ENCODE data around the gene ZFP62.
"Not testable (repeated sequence)": the region's sequence is repeated elsewhere in the genome, so short reads cannot be mapped to it uniquely, and the experiment has no call there.

The ZFP62 gene

DNA sequence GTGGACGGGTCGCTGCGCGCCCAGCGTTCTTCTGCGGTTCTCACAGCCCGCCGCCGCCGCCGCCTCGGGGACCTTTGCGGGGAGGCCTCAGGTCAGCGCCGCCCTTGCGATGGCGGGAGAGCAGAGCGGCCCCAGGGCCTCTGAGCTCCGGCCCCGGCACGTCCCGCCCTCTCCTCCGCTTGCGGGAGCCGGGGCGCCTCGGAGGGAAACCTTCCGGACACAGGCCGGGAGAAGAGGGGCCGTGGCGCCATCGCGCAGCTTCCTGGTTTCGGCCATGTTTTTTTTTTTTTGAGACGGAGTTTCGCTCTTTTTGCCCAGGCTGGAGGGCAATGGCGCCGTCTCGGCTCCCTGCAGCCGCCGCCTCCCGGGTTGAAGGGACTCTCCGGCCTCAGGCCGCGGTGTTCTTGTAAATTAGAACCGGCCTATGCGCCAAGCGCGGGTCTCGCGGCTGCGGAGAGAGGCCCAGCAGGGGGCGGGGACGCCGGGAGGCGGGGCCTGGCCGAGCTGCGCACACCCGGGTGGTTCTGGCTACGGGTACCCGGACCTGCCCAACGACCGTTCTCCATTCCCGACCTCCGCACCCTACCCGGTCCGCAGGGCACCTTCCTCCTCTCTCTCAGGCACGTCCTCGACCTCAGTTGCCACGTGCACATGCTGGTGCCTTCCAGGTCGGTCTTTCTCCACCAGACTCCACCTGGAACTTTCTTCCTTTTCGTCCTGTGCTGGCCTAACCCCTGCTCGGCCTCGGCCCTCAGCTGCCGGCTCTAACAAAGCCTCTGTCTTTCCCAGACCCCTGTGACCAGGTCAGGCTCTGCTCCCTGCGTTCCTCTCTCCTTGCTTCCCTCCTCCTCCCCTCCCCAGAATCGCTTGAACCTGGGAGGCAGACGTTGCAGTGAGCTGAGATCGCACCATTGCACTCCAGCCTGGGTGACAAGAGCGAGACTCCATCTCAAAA is 29.7 kb downstream of the ZFP62 start:
- H3K27ac Mint-ChIP-seq, result peak overlapping the region; percentile 99
- DNase-seq (peak; percentile 67 to 70 (median 68)), ATAC-seq (replicated peaks) (peak; percentile 71)
- peaks cover 38 to 40% of the 10 kb centered on the region in 2 donors for H3K4me1 Mint-ChIP-seq (ENCODE audit: low read depth in 2 of 2)
- H3K36me3 Mint-ChIP-seq (ENCODE audit: insufficient read depth), result peaks cover 34% of the 10 kb centered on the region
- no peaks in the 10 kb centered on the region for H3K9me3 Mint-ChIP-seq
- peak overlapping the region; percentile 99 to 100 for H3K4me3 Mint-ChIP-seq
- H3K27me3 Mint-ChIP-seq, result no peaks in the 10 kb centered on the region

DNA sequence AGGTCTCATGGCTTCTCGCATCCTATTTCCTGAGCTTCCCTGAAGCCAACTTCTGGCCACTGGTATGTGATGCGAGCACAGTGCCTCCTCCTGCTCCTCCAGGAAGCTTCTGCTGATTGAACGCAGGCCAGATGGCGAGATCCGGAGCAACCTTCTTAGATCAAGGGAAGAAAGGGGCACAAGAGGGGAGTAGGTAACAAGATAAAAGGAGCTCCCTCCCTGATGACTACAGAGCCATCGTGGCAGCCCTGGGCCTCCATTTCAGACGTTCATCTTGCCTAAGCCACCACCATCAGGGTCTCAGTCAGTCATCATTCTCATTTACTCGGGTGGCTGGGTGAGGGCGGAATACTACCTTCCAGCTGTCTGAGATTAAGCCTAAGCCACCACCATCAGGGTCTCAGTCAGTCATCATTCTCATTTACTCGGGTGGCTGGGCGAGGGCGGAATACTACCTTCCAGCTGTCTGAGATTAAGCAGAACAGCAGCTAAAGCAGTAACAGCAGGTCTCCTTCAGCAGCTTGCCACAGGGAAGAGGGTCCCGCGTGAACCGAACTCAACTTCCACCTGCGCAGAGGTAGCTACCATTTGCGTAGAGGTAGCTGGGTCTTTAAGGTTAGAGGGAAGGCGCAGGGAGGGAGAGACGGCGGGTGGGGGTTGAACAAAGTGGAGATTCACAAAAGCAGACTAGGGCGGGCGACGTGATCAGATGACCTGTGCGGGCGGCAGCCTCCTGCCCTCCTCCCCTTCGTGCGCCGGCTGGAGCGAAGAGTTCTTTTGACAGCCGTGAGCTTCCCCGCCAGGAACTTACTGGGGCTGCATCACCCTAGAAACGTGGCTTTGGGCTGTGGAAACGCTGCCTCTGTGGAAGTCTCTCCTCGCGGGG is 30.6 kb downstream of the ZFP62 start:
- peak; percentile 72 for ATAC-seq (replicated peaks)
- Mint-ChIP-seq H3K36me3 (ENCODE audit: insufficient read depth) (peaks cover 26% of the 10 kb centered on the region), H3K4me3 (peak overlapping the region; percentile 99 to 100), H3K9me3 (no peaks in the 10 kb centered on the region), H3K4me1 (ENCODE audit: low read depth in 2 of 2) (peaks cover 36 to 38% of the 10 kb centered on the region in 2 donors), H3K27me3 (no peaks in the 10 kb centered on the region), H3K27ac (peak overlapping the region; percentile 99)
- DNase-seq, result peak; percentile 61 to 66 (median 63)

GRCh38 chr5:180829726-180830125 is 31.4 kb downstream of the ZFP62 start:
- Mint-ChIP-seq H3K4me1 (ENCODE audit: low read depth in 2 of 2) (peaks cover 36 to 37% of the 10 kb centered on the region in 2 donors), H3K9me3 (no peaks in the 10 kb centered on the region)
- DNase-seq, result no peak

DNA sequence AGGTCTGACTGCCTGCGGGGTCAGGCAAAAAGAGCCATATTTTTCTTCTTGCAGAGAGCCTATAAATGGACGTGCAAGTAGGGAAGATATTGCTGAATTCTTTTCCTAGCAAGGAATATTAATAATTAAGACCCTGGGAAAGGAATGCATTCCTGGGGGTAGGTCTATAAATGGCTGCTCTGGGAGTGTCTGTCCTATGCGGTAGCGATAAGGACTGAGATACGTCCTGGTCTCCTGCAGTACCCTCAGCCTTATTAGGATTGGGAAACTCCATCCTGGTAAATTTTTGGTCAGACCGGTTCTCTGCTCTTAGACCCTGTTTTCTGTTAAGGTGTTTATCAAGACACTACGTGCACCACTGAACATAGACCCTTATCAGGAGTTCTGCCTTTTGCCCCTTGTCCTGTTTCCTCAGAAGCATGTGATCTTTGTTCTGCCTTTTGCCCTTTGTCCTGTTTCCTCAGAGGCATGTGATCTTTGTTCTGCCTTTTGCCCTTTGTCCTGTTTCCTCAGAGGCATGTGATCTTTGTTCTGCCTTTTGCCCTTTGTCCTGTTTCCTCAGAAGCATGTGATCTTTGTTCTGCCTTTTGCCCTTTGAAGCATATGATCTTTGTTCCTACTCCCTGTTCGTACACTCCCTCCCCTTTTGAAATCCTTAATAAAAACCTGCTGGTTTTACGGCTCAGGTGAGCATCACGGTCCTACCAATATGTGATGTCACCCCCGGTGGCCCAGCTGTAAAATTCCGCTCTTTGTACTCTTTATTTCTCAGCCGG is 32.1 kb downstream of the ZFP62 start:
- ATAC-seq (replicated peaks); H3K4me3 Mint-ChIP-seq; H3K27me3 Mint-ChIP-seq; DNase-seq; H3K9me3 Mint-ChIP-seq: not testable (repeated sequence)
- Mint-ChIP-seq H3K36me3 (ENCODE audit: insufficient read depth) (peaks cover 26% of the 10 kb centered on the region), H3K4me1 (ENCODE audit: low read depth in 2 of 2) (peaks cover 30% of the 10 kb centered on the region in 2 donors), H3K27ac (peak overlapping the region in 1 of 2 donors; percentile 49)

More at GRCh38 chr5:180829726-180830125, 31.4 kb downstream of the ZFP62 start:
- Mint-ChIP-seq H3K27me3 (no peaks in the 10 kb centered on the region), H3K4me3 (peak overlapping the region; percentile 99 to 100), H3K27ac (peak overlapping the region; percentile 99), H3K36me3 (ENCODE audit: insufficient read depth) (peaks cover 26% of the 10 kb centered on the region)
- ATAC-seq (replicated peaks), result no peak

GRCh38 chr5:180827374-180827773 is 33.7 kb downstream of the ZFP62 start:
- H3K36me3 Mint-ChIP-seq (ENCODE audit: insufficient read depth), result peaks cover 25% of the 10 kb centered on the region
- DNase-seq; H3K27ac Mint-ChIP-seq; H3K4me3 Mint-ChIP-seq; H3K9me3 Mint-ChIP-seq; ATAC-seq (replicated peaks); H3K27me3 Mint-ChIP-seq: not testable (repeated sequence)
- H3K4me1 Mint-ChIP-seq (ENCODE audit: low read depth in 2 of 2), result peaks cover 18 to 20% of the 10 kb centered on the region in 2 donors

DNA sequence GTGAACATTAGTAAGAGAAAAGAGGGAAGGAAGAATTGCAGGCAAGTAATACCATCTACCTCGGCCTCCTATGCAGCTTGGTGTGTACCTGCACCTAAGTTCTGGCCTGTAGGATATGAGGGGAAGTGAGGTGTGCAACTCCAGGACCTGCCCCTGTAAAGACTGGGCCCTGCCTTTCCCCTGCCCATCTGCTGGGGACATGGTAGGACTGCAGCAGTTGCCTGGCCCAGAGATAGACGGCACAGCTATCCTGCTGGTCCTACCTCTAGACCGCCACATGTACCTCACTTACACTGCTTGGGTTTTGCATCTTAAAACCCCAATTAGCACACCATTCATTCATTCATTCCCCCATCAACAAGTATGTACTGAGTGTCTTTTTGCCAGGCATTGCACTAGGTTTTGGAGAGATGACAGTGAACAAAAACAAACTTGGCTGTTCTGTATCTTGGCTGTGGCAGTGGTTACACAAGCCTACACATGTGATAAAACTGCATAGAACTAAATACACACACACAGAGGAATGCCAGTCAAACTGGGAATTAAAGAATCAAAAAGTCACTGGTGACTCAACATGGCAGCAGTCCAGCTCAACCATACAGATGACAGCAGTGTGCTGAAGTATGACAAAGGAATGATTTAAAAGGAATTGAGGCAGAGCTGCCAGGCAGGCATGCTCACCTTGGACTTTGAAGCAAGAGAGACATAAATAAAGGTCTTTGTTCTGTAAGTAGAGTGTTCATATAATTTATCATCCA is 35.1 kb downstream of the ZFP62 start:
- no peak overlapping the region for H3K4me3 Mint-ChIP-seq
- no peaks in the 10 kb centered on the region for H3K9me3 Mint-ChIP-seq
- H3K4me1 Mint-ChIP-seq (ENCODE audit: low read depth in 2 of 2), result peaks cover 11 to 12% of the 10 kb centered on the region in 2 donors
- peaks cover 11% of the 10 kb centered on the region for H3K36me3 Mint-ChIP-seq (ENCODE audit: insufficient read depth)
- H3K27me3 Mint-ChIP-seq, result no peaks in the 10 kb centered on the region
- ATAC-seq (replicated peaks), result no peak
- no peak for DNase-seq
- no peak overlapping the region for H3K27ac Mint-ChIP-seq

- H3K4me1 Mint-ChIP-seq (ENCODE audit: low read depth in 2 of 2), result peaks cover under 1 to 2% of the 10 kb centered on the region in 2 donors
- no peaks in the 10 kb centered on the region for H3K27me3 Mint-ChIP-seq
- no peaks in the 10 kb centered on the region for H3K36me3 Mint-ChIP-seq (ENCODE audit: insufficient read depth)
- no peak for DNase-seq
- no peak for ATAC-seq (replicated peaks)
- H3K4me3 Mint-ChIP-seq, result no peak overlapping the region
- H3K27ac Mint-ChIP-seq, result no peak overlapping the region
- no peaks in the 10 kb centered on the region for H3K9me3 Mint-ChIP-seq
Observed at GRCh38 chr5:180824630-180825476, 36.2 kb downstream of the ZFP62 start.

DNA sequence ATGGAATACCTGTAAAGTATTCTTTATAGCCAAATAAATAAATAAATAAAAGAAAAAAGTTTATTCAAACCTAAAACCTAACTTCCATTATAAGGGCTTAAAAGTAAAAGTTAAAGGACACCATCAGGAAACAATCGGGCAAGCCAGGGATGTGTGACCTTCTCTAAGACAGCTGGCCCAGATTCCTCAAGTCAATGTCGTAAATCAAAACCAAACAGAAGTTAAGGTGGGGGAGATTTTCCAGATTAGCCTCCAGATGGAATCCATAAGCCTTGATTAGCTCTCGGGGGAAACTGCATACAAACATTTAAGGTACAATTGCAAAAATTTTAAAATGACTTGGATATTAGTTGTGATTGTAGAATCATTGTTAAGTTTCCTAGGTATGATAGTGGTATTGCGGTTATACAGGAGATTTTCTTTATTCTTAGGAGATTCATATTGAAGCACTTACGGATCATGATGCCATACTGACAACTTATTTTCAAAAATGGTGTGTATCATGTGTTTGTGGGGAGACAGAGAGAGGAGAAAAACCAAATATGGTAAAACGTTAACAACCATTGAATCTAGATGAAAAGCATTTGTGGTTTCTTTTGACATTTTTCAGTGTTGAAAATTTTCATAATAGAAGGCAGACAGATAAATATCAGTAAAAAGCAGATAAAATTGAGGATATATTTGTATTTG is 37.0 kb downstream of the ZFP62 start:
- no peak overlapping the region for H3K27ac Mint-ChIP-seq
- H3K4me1 Mint-ChIP-seq (ENCODE audit: low read depth in 2 of 2), result no peaks in the 10 kb centered on the region

GRCh38 chr5:180823346-180823745 is 37.7 kb downstream of the ZFP62 start:
- H3K9me3 Mint-ChIP-seq, result no peaks in the 10 kb centered on the region
- H3K4me1 Mint-ChIP-seq (ENCODE audit: low read depth in 2 of 2), result no peaks in the 10 kb centered on the region
- DNase-seq, result no peak
- H3K36me3 Mint-ChIP-seq (ENCODE audit: insufficient read depth), result no peaks in the 10 kb centered on the region
- H3K4me3 Mint-ChIP-seq, result no peak overlapping the region
- H3K27ac Mint-ChIP-seq, result no peak overlapping the region
- ATAC-seq (replicated peaks), result no peak
- peaks cover 7% of the 10 kb centered on the region in 2 donors for H3K27me3 Mint-ChIP-seq

More for the DNA sequence above, 37.0 kb downstream of the ZFP62 start:
- no peaks in the 10 kb centered on the region for H3K9me3 Mint-ChIP-seq
- DNase-seq, result no peak
- H3K27me3 Mint-ChIP-seq, result no peaks in the 10 kb centered on the region
- no peak for ATAC-seq (replicated peaks)
- no peak overlapping the region for H3K4me3 Mint-ChIP-seq
- no peaks in the 10 kb centered on the region for H3K36me3 Mint-ChIP-seq (ENCODE audit: insufficient read depth)

DNA sequence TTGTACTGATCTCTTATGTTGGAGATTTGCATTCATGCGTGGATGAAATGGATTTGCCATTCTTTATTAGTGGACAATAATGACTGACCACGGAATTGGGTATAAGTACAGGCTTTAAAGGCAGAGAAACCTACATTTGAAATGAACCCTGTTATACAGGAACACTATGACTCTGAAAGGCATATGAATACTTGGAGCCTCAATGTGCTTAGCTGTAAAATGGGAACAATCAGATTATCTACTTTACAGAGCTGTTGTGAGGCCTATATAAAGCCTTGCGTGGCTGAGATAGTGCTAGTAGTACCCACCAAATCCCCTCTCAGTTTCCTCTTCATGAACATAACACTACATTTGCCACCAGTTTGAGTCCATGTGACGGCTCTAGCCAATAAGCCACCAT is 39.5 kb downstream of the ZFP62 start:
- H3K9me3 Mint-ChIP-seq, result no peaks in the 10 kb centered on the region
- no peaks in the 10 kb centered on the region for H3K36me3 Mint-ChIP-seq (ENCODE audit: insufficient read depth)
- DNase-seq (no peak), ATAC-seq (replicated peaks) (no peak)
- H3K4me1 Mint-ChIP-seq (ENCODE audit: low read depth in 2 of 2), result peaks cover 0 to 5% of the 10 kb centered on the region in 2 donors
- no peak overlapping the region for H3K27ac Mint-ChIP-seq
- H3K4me3 Mint-ChIP-seq, result no peak overlapping the region
- peaks cover 9 to 11% of the 10 kb centered on the region in 2 donors for H3K27me3 Mint-ChIP-seq

DNA sequence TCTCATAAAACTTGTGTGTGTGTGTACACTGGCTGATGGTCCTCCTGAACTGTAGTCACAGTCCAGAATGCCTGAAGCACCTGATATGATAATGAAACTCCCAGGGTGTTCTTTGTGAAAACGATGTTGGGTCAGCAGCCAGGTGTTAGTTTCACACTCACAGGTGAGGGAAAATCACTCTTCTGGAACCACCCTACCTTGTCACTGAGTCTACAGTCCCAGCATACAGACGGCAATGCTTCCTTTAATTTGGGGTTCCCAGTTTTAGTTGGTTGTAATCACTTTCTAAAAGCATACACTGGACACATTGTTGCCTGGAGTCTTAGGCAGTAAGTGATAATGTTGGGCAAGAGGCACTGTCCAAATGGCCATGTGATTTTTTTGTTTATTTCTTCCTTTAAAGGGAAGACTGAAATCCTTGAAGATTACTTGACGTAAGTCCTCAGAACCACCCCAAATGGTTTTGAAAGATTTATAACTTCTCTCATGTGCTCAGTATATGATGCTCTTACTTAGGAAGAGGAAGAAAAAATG is 40.2 kb downstream of the ZFP62 start:
- peaks cover 9 to 11% of the 10 kb centered on the region in 2 donors for H3K27me3 Mint-ChIP-seq
- no peak overlapping the region for H3K27ac Mint-ChIP-seq
- H3K4me3 Mint-ChIP-seq, result no peak overlapping the region
- H3K9me3 Mint-ChIP-seq, result no peaks in the 10 kb centered on the region
- peaks cover 0 to 6% of the 10 kb centered on the region in 2 donors for H3K4me1 Mint-ChIP-seq (ENCODE audit: low read depth in 2 of 2)
- DNase-seq, result no peak
- ATAC-seq (replicated peaks), result no peak
- H3K36me3 Mint-ChIP-seq (ENCODE audit: insufficient read depth), result no peaks in the 10 kb centered on the region

All from effector memory CD8-positive, alpha-beta T cell (primary cell).